ENCODE results near the gene CDR2L. TPM values are rescaled to one million over a fixed set of nuclear protein-coding genes. Genes with fewer than 3 reads are reported as not detected.

The CDR2L gene
- polyA plus RNA-seq, 1 of the 3 experiments (the other 2 are of a cell fraction): 21.2 TPM

DNA sequence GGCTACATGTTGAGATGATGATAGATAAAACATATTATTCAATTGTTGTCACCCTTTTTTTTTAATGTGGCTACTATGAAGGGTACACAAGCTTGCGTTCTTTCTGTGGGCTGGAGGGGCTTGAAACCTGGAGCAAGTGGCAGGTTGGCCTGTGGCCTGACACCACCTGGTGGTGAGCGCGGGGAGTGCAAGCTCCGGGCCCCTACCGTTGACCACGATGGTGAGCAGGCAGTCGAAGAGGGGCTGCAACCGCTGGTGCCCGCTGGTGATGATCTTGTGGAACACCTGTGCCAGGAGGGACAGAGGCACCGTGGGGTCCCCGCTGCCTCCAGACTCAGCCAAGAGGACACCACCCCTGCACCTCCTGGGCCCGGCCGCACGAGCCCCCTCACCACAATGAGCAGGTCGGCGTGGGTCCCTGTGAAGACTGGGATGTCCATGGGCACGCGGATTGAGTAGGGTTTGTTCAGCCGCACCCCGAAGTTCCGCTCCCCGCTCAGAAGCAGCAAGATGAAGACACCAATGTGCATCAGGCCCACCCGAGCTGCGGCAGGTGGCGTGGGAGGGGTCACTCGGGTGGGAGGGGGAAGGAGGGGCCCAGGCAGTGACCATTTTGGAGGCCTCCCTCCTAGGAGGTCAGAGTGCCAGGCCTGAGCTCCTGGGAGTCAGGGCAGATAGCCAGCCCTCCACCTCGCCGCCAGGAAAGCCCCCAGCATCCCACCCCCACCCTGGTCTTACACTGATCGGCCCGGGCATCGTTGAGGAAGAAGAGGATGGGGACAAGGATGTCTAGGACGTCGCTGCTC, 29.3 kb upstream of the CDR2L start (continued):
- TF ChIP-seq, protein P1, sequence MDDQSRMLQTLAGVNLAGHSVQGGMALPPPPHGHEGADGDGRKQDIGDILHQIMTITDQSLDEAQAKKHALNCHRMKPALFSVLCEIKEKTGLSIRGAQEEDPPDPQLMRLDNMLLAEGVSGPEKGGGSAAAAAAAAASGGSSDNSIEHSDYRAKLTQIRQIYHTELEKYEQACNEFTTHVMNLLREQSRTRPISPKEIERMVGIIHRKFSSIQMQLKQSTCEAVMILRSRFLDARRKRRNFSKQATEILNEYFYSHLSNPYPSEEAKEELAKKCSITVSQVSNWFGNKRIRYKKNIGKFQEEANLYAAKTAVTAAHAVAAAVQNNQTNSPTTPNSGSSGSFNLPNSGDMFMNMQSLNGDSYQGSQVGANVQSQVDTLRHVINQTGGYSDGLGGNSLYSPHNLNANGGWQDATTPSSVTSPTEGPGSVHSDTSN (IDR thresholded peaks at IDR 0.05): no peak
- peak; percentile 95 for TF ChIP-seq SMC3 (IDR thresholded peaks at IDR 0.05; ENCODE audit: low read depth, low read length)
- no peak for TF ChIP-seq RFX5 (IDR thresholded peaks at IDR 0.05; ENCODE audit: low read length)
- TF ChIP-seq, protein P2, sequence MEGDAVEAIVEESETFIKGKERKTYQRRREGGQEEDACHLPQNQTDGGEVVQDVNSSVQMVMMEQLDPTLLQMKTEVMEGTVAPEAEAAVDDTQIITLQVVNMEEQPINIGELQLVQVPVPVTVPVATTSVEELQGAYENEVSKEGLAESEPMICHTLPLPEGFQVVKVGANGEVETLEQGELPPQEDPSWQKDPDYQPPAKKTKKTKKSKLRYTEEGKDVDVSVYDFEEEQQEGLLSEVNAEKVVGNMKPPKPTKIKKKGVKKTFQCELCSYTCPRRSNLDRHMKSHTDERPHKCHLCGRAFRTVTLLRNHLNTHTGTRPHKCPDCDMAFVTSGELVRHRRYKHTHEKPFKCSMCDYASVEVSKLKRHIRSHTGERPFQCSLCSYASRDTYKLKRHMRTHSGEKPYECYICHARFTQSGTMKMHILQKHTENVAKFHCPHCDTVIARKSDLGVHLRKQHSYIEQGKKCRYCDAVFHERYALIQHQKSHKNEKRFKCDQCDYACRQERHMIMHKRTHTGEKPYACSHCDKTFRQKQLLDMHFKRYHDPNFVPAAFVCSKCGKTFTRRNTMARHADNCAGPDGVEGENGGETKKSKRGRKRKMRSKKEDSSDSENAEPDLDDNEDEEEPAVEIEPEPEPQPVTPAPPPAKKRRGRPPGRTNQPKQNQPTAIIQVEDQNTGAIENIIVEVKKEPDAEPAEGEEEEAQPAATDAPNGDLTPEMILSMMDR (IDR thresholded peaks at IDR 0.05): peak; percentile 98
- TF ChIP-seq FOXJ3 (CRISPR knock-in tag; IDR thresholded peaks at IDR 0.05): no peak
- no peak for TF ChIP-seq NRF1 (IDR thresholded peaks at IDR 0.05; ENCODE audit: low read depth, low read length)
- TF ChIP-seq SIN3A (IDR thresholded peaks at IDR 0.05; ENCODE audit: borderline replicate concordance, low read depth, low read length): no peak
- no peak for TF ChIP-seq GABPA (IDR thresholded peaks at IDR 0.05; ENCODE audit: low read depth)
- TF ChIP-seq RCOR1 (IDR thresholded peaks at IDR 0.05; ENCODE audit: low read length): peak; percentile 56; the same call in 1 of the 2 replicates

DNA sequence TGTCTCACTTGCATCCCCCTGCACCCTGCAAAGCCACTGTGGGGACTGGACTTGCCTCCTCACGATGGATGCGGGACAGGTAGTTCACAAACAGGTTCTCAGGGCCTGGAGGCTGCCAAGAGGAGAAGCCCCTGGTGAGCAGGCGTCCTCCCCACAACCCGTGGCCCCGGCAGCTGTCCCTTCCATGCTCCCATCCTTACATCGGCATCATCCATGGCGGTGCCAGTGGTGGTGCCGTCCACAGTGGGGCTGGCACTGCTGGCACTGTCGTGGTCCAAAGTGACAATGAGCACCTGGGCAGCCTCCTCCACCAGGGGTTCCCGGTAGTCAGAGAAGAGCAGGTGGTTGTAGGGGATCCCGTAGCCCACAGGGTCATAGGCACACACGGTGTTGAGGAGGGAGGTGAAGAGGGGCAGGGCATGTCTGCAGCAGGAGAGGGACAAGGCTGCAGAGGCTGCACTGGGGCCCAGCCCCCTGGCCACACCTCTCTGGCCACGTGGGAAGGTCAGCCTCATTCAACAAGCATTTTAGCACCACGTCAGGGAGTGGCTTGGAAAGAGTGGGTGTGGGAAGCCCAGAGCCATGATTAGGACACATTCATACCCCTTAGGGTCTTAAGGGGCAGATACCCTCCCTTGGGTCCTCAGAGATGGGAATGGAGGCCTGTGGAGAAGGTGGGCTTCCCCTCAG, 27.5 kb upstream of the CDR2L start:
- no peaks in the 10 kb centered on the region; a peak in 1 of 4 replicates for H3K4me1 ChIP-seq (ENCODE audit: control insufficient read depth in 1 of 2, insufficient read depth in 2 of 2, low read depth in 1 of 2, low read length in 1 of 2)
- H2AFZ ChIP-seq (ENCODE audit: low read depth): 0 out of 2 replicates have a peak overlapping the region, but pooled peaks have one; percentile 2
- TF ChIP-seq RFX5 (IDR thresholded peaks at IDR 0.05; ENCODE audit: low read length) (no peak), POLR2AphosphoS5 (IDR thresholded peaks at IDR 0.05; ENCODE audit: low read depth, low read length) (no peak), MXI1 (IDR thresholded peaks at IDR 0.05; ENCODE audit: low read depth, low read length) (no peak)
- TF ChIP-seq, protein P1 (IDR thresholded peaks at IDR 0.05): no peak
- TF ChIP-seq, protein P3, sequence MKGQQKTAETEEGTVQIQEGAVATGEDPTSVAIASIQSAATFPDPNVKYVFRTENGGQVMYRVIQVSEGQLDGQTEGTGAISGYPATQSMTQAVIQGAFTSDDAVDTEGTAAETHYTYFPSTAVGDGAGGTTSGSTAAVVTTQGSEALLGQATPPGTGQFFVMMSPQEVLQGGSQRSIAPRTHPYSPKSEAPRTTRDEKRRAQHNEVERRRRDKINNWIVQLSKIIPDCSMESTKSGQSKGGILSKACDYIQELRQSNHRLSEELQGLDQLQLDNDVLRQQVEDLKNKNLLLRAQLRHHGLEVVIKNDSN (IDR thresholded peaks at IDR 0.05; ENCODE audit: borderline replicate concordance, low read depth): no peak
- TF ChIP-seq, protein P2 (IDR thresholded peaks at IDR 0.05): no peak
- no peak for DNase-seq
- no peak overlapping the region for H3K4me2 ChIP-seq
- H3K79me2 ChIP-seq (ENCODE audit: insufficient read depth): no peaks in the 10 kb centered on the region
- 72% methylated on average over 12 of the region's 14 CpGs for WGBS (ENCODE audit: low lambda C conversion rate)
- H3K9me2 ChIP-seq: no peaks in the 10 kb centered on the region
- POLR2A ChIA-PET: interaction anchor here (4.9 kb wide), 1 partner anchor 52 kb away, joined by 49 read pairs; the partner anchor contains the start of gene MRPL58
- H3K9ac ChIP-seq: no peak overlapping the region
- no peak overlapping the region for H3K4me3 ChIP-seq (ENCODE audit: low read depth in 2 of 2, low read length in 1 of 2)
- no peaks in the 10 kb centered on the region for H3F3A ChIP-seq (replicated peaks; ENCODE audit: insufficient read depth)
- H3K27ac ChIP-seq (ENCODE audit: low read depth in 2 of 2, low read length in 1 of 2): no peak overlapping the region
- CTCF ChIA-PET: interaction anchor here (0.6 to 11.0 kb wide), 25 partner anchors 10 to 242 kb away, joined by 3 to 295 read pairs (median 18); partner anchors contain the start of genes CDR2L, HID1, KCTD2 and MRPL58
- H4K20me1 ChIP-seq (ENCODE audit: insufficient read depth): no peaks in the 10 kb centered on the region
- no peaks in the 10 kb centered on the region for H3K9me3 ChIP-seq
- no peaks in the 10 kb centered on the region for H3K36me3 ChIP-seq (replicated peaks in 1 of 2; ENCODE audit: control insufficient read depth in 1 of 2, insufficient read depth in 2 of 2, low read length in 1 of 2)
- no peaks in the 10 kb centered on the region; the same call in 1 of the 2 replicates for H3K27me3 ChIP-seq (ENCODE audit: insufficient read depth)
